ENCODE data around the gene CPED1. TPM values are rescaled to one million over a fixed set of nuclear protein-coding genes. Genes with fewer than 3 reads are reported as not detected.

CPED1 gene
- total RNA-seq, 1 donor from 2014 or later = 0.09 TPM

DNA sequence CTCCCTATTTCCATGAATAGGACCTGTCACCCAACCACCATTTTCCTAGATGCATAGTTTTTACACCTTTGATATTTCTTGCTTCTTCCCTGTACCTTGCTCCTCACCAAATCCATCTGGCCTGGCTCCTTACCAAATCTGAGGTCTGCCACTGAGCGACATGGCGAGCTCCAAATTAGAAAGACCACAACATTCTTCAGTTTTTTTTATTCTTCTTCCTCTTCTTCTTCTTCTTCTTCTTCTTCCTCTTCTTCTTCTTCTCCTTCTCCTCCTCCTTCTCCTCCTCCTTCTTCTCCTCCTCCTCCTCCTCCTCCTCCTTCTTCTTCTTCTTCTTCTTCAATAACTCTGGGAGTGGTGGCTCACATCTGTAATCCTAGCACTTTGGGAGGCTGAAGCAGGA is 7.1 kb downstream of the CPED1 start:
- Mint-ChIP-seq H3K4me1 (peaks cover 20% of the 10 kb centered on the region), H3K4me3 (no peak overlapping the region), H3K27me3 (peaks cover 9% of the 10 kb centered on the region), H3K9me3 (no peaks in the 10 kb centered on the region), H3K27ac (no peak overlapping the region), H3K36me3 (ENCODE audit: low read depth) (no peaks in the 10 kb centered on the region)
- intact Hi-C loops (cut with micrococcal nuclease) = no loop called here
- ATAC-seq (ENCODE audit: low read depth) = no peak
- ChIA-PET CTCF (no interaction called here), POLR2A (no interaction called here)
- TF ChIP-seq, protein P1, sequence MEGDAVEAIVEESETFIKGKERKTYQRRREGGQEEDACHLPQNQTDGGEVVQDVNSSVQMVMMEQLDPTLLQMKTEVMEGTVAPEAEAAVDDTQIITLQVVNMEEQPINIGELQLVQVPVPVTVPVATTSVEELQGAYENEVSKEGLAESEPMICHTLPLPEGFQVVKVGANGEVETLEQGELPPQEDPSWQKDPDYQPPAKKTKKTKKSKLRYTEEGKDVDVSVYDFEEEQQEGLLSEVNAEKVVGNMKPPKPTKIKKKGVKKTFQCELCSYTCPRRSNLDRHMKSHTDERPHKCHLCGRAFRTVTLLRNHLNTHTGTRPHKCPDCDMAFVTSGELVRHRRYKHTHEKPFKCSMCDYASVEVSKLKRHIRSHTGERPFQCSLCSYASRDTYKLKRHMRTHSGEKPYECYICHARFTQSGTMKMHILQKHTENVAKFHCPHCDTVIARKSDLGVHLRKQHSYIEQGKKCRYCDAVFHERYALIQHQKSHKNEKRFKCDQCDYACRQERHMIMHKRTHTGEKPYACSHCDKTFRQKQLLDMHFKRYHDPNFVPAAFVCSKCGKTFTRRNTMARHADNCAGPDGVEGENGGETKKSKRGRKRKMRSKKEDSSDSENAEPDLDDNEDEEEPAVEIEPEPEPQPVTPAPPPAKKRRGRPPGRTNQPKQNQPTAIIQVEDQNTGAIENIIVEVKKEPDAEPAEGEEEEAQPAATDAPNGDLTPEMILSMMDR (IDR thresholded peaks at IDR 0.05) = no peak
- DNase-seq = no peak

DNA sequence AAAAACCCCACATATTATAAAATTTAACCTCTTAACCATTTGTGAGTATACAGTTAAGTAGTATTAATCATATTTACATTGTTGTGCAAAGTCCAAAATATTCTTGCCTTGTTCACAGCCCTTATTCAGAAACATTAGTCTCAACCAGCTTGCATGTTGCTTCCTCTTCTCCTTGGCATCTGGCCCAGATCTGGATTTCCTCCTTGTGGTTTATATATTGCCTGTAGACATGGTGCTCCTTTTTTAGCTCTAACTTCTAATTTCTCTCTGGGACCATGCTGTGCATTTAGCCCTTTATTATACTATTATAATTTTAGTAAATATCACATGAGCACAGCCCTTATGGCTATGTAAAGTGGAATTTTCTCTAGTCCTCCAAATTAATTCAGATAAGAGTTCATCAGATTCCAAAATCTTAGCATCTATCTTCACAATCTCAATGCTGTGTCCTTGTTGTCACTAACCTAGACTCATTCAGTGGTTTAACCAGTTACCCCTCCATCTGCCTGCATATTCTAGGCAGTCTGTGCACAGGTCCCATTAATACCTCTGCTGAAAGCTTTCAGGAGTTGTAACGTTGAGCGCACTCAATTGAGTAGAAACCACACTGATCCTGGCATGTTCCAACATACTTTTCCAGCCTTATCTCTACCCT is 7.9 kb downstream of the CPED1 start:
- peaks cover 9% of the 10 kb centered on the region for H3K27me3 Mint-ChIP-seq
- TF ChIP-seq, protein P1 (IDR thresholded peaks at IDR 0.05) = no peak
- POLR2A ChIA-PET = no interaction called here
- no peak overlapping the region for H3K27ac Mint-ChIP-seq
- H3K4me3 Mint-ChIP-seq = no peak overlapping the region
- CTCF ChIA-PET = interaction anchor here (0.8 to 1.3 kb wide), 2 partner anchors 8 to 11 kb away, joined by 3 to 5 read pairs; partner anchors contain the start of gene CPED1
- H3K36me3 Mint-ChIP-seq (ENCODE audit: low read depth) = no peaks in the 10 kb centered on the region
- H3K9me3 Mint-ChIP-seq = no peaks in the 10 kb centered on the region
- no peak for ATAC-seq (ENCODE audit: low read depth)
- DNase-seq = no peak
- intact Hi-C loops (cut with micrococcal nuclease) = no loop called here
- peaks cover 16% of the 10 kb centered on the region for H3K4me1 Mint-ChIP-seq

DNA sequence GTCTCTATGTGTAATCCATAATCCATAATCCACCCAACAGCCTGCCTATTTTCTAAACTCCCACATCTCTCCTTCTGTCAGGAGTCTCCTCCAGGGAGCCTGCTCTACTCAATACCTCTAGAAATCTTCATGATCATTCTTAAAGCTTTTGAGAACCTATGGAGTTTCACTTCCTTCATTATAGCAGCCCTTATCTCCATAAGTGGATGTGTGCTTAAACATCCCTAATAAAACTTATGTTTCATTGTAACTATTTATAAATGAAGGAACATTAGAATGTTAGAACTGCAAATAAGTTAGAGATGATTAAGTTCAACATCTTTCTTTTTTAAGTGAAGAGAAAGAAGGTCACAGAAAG is 8.5 kb downstream of the CPED1 start:
- intact Hi-C loops (cut with micrococcal nuclease) = no loop called here
- Mint-ChIP-seq H3K27me3 (peaks cover 9% of the 10 kb centered on the region), H3K4me3 (no peak overlapping the region), H3K9me3 (no peaks in the 10 kb centered on the region), H3K36me3 (ENCODE audit: low read depth) (no peaks in the 10 kb centered on the region), H3K4me1 (peaks cover 14% of the 10 kb centered on the region), H3K27ac (no peak overlapping the region)
- ChIA-PET POLR2A (no interaction called here), CTCF (interaction anchor here (0.8 to 1.3 kb wide), 2 partner anchors 9 to 11 kb away, joined by 3 to 5 read pairs; partner anchors contain the start of gene CPED1)
- DNase-seq (no peak), ATAC-seq (ENCODE audit: low read depth) (no peak)
- TF ChIP-seq, protein P1 (IDR thresholded peaks at IDR 0.05) = no peak

DNA sequence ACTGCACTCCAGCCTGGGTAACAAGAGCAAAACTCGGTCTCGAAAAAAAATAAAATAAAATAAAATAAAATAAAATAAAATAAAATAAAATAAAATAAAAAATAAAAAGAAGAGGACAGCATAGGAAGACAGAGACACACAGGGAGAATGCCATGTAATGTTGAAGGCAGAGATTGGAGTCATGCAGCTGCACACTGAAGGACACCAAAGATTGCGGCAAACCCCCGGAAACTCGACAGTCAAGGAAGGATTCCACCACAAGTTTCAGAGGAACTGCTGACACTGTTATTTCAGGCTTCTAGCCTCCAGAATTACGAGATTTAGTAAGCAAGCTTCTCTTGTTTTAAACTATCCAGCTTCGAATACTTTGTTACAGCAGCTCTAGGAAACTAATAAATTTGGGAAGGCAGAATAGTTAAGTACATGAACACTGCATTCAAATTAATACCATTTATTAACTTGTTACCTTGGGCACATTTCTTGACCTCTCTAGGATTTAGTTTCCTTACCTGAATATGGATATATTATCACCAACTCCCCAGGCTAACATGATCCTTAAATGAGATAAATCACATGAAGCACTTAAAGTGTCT is 9.5 kb downstream of the CPED1 start:
- intact Hi-C loops (cut with micrococcal nuclease) = no loop called here
- H3K36me3 Mint-ChIP-seq (ENCODE audit: low read depth) = no peaks in the 10 kb centered on the region
- peaks cover 7% of the 10 kb centered on the region for H3K27me3 Mint-ChIP-seq
- DNase-seq (no peak), ATAC-seq (ENCODE audit: low read depth) (no peak)
- CTCF ChIA-PET = no interaction called here
- H3K27ac Mint-ChIP-seq = no peak overlapping the region
- TF ChIP-seq, protein P1 (IDR thresholded peaks at IDR 0.05) = no peak
- H3K9me3 Mint-ChIP-seq = no peaks in the 10 kb centered on the region
- POLR2A ChIA-PET = no interaction called here
- H3K4me1 Mint-ChIP-seq = peaks cover 14% of the 10 kb centered on the region
- H3K4me3 Mint-ChIP-seq = no peak overlapping the region

DNA sequence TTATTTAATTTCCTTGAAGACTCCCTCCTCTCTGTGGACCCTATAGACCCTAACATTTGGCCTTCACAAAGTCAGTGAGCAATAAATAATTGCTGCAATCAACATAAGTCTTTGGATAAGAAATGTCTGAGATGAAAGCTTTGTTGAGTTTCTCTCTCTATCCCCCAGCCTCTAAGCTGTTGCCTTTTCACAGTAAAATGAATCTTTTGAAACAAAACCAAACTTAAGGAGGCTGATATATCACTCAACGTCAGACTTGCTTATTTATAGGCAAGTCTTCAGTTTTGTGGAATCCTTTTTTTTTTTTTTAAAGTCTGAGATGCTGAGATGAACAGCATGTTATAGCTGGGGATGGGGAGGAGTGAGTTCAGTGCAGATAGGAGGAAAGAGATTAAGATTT is 10.0 kb downstream of the CPED1 start:
- no peaks in the 10 kb centered on the region for H3K36me3 Mint-ChIP-seq (ENCODE audit: low read depth)
- POLR2A ChIA-PET = no interaction called here
- TF ChIP-seq, protein P1 (IDR thresholded peaks at IDR 0.05) = no peak
- H3K4me1 Mint-ChIP-seq = peaks cover 14% of the 10 kb centered on the region
- CTCF ChIA-PET = interaction anchor here (2.7 kb wide), 1 partner anchor 11 kb away, joined by 11 read pairs; the partner anchor contains the start of gene CPED1
- H3K9me3 Mint-ChIP-seq = no peaks in the 10 kb centered on the region
- H3K4me3 Mint-ChIP-seq = no peak overlapping the region
- no peak for ATAC-seq (ENCODE audit: low read depth)
- intact Hi-C loops (cut with micrococcal nuclease) = no loop called here
- H3K27ac Mint-ChIP-seq = no peak overlapping the region
- no peak for DNase-seq
- H3K27me3 Mint-ChIP-seq = peaks cover 10% of the 10 kb centered on the region
